PC-9 (cell line): ENCODE results near the gene TMEM168. TPM values are rescaled to one million over a fixed set of nuclear protein-coding genes. Genes with fewer than 3 reads are reported as not detected.
A peak's percentile ranks its signal among the peaks of the same experiment; 100 is the strongest.

Experiments
- BruUV-seq: library from RNA; stranded (reverse); fragments of 400-500 nt; replicated peaks from 2 replicates; lab custom pipeline; 2021; lab: Mats Ljungman, UMichigan
- CTCF ChIA-PET: fragments of 300-600 bp; sonication (Branson Sonifier 250); formaldehyde crosslinking; loops from one replicate; lab custom pipeline; 2022; ENCODE audit warnings: antibody characterized with exemption; lab: Charles Lee
- POLR2A ChIA-PET: fragments of 300-600 bp; sonication (Branson Sonifier 250); formaldehyde crosslinking; loops from one replicate; lab custom pipeline; 2022; ENCODE audit warnings: antibody characterized with exemption; ENCODE audit not compliant: unreplicated experiment; lab: Charles Lee
- DNase-seq, 2 experiments: peaks; one replicate each; pipeline versions ENCODE4 v3.0.0 to v3.0.0-alpha.2; 2015 to 2022; ENCODE audit warnings: mixed read lengths in 1 of 2
- H2AFZ ChIP-seq: fragments of 200-600 bp; sonication (generic); 2 replicates; pipeline ENCODE4 v1.8.1; 2017; ENCODE audit warnings: antibody characterized with exemption
- H3F3A ChIP-seq: fragments of 200-600 bp; sonication (generic); 2 replicates; pipeline ENCODE4 v1.8.1; 2017; ENCODE audit warnings: antibody characterized with exemption, mild to moderate bottlenecking, low read depth; ENCODE audit not compliant: insufficient read depth
- H3K27ac ChIP-seq: fragments of 200-600 bp; sonication (generic); 2 replicates; pipeline ENCODE4 v1.6.1; 2016; ENCODE audit warnings: mixed run types
- H3K27me3 ChIP-seq: fragments of 200-600 bp; sonication (generic); 2 replicates; pipeline ENCODE4 v1.6.1; 2016; ENCODE audit warnings: low read depth, mixed run types; ENCODE audit not compliant: insufficient read depth
- H3K36me3 ChIP-seq: fragments of 200-600 bp; sonication (generic); 2 replicates; pipeline ENCODE4 v1.6.1; 2016; ENCODE audit warnings: low read depth, mixed run types
- H3K4me1 ChIP-seq: fragments of 200-600 bp; sonication (generic); replicated peaks from 2 replicates; pipeline ENCODE4 v1.6.1; 2016; ENCODE audit warnings: mixed run types; ENCODE audit not compliant: insufficient read depth
- H3K4me2 ChIP-seq: fragments of 200-600 bp; sonication (generic); 2 replicates; pipeline ENCODE4 v1.6.1; 2017; ENCODE audit warnings: mixed run types
- H3K4me3 ChIP-seq: fragments of 200-600 bp; sonication (generic); 2 replicates; pipeline ENCODE4 v1.6.1; 2016; ENCODE audit warnings: mixed run types
- H3K79me2 ChIP-seq: fragments of 200-600 bp; sonication (generic); 2 replicates; pipeline ENCODE4 v1.6.1; 2017; ENCODE audit warnings: low read depth, mixed run types
- H3K9me2 ChIP-seq: fragments of 200-600 bp; sonication (generic); 2 replicates; pipeline ENCODE4 v1.8.1; 2017; ENCODE audit warnings: mild to moderate bottlenecking; ENCODE audit not compliant: insufficient read depth
- H3K9me3 ChIP-seq: fragments of 200-600 bp; sonication (generic); 2 replicates; pipeline ENCODE4 v1.8.1; 2016; ENCODE audit warnings: low read depth; ENCODE audit not compliant: insufficient read depth
- H4K20me1 ChIP-seq: fragments of 200-600 bp; sonication (generic); 2 replicates; pipeline ENCODE4 v1.8.1; 2017; ENCODE audit not compliant: insufficient read depth
- EZH2 ChIP-seq: fragments of 200-600 bp; sonication (generic); IDR thresholded peaks from 2 replicates; pipeline ENCODE4 v1.8.0; 2017; ENCODE audit warnings: antibody characterized with exemption, low read depth
- intact Hi-C: fragments of 100-400 bp; cut with micrococcal nuclease; formaldehyde crosslinking; loops from one replicate; pipeline ENCODE4 v1.10.0; 2022; ENCODE audit not compliant: unreplicated experiment
- total RNA-seq: library from RNA; stranded (reverse); gene quantifications from 2 replicates; pipeline ENCODE4 v1.2.3, GENCODE V29; 2021
- TF ChIP-seq, protein P1 (sequence below): fragments of 200-600 bp; sonication (generic); conservative IDR thresholded peaks from 2 replicates; pipeline ENCODE4 v1.6.1; 2017; ENCODE audit warnings: mixed run types, antibody characterized with exemption, mild to moderate bottlenecking, moderate library complexity

The TMEM168 gene
- total RNA-seq, 1 experiment from 2014 or later = 17.2 TPM

DNA sequence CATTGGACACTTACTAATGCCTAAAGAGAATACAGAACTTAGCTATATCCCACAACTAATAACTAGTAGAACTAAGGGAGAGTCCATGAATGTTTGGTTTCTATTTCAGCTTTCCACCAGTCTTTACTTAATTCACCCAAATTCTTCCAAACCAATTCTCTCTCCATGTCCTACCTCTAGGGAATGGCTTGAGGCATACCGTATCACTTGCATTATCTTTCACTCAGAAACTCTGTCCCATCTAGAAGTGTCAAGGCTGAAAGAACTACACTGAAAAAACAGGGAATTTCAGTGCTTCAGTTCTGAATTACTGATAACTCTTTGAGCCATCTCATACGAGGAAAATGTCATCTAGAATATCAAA lies 758 bp downstream of the TMEM168 start:
- no peak for DNase-seq
- H3K27ac ChIP-seq = peak overlapping the region; percentile 26
- H3K9me3 ChIP-seq = no peaks in the 10 kb centered on the region
- peak overlapping the region; percentile 70 for H3K4me3 ChIP-seq
- TF ChIP-seq EZH2 = no peak
- TF ChIP-seq, protein P1, sequence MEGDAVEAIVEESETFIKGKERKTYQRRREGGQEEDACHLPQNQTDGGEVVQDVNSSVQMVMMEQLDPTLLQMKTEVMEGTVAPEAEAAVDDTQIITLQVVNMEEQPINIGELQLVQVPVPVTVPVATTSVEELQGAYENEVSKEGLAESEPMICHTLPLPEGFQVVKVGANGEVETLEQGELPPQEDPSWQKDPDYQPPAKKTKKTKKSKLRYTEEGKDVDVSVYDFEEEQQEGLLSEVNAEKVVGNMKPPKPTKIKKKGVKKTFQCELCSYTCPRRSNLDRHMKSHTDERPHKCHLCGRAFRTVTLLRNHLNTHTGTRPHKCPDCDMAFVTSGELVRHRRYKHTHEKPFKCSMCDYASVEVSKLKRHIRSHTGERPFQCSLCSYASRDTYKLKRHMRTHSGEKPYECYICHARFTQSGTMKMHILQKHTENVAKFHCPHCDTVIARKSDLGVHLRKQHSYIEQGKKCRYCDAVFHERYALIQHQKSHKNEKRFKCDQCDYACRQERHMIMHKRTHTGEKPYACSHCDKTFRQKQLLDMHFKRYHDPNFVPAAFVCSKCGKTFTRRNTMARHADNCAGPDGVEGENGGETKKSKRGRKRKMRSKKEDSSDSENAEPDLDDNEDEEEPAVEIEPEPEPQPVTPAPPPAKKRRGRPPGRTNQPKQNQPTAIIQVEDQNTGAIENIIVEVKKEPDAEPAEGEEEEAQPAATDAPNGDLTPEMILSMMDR = no peak
- POLR2A ChIA-PET = interaction anchor here (0.5 kb wide), 1 partner anchor 184 kb away, joined by 3 read pairs; no protein-coding TSS in a partner anchor
- CTCF ChIA-PET = no interaction called here
- peak overlapping the region; percentile 92 for H2AFZ ChIP-seq
- no peaks in the 10 kb centered on the region for H3K36me3 ChIP-seq
- H3K4me2 ChIP-seq = peak overlapping the region; percentile 87
- no peaks in the 10 kb centered on the region for H4K20me1 ChIP-seq
- BruUV-seq = no TSS peak
- H3K4me1 ChIP-seq = peaks cover 11% of the 10 kb centered on the region
- intact Hi-C loops = no loop called here
- peaks cover 13% of the 10 kb centered on the region for H3K79me2 ChIP-seq
- no peaks in the 10 kb centered on the region for H3K9me2 ChIP-seq
- no peaks in the 10 kb centered on the region for H3K27me3 ChIP-seq
- H3F3A ChIP-seq = peaks cover 4% of the 10 kb centered on the region; the same call in 1 of the 2 replicates

DNA sequence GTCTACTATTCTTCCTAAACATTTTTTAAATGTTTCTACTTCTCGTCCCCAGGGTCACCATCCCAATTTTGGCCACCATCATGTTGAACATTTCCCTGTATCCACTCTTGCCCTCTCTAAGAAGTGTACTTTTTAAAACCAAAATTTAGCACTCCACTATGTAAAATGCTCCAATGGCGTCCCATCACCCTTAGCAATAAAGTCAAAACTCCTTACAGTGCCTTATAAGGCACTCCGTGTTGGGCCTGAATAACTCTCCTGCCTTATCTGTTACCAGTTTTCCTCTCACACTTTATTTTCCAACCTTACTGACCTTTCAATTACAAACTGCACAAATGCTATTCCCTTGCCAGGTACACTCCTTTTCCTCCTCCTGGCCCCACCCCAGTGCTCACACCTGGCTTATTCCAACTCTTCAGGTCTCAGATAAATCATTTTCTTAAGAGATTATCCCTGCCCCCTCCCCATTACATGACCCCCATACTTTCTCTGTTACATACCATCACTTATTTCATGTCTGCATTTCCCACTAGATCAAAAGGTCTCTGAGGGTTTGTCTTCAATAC lies 1.3 kb downstream of the TMEM168 start:
- no peak for TF ChIP-seq EZH2
- TF ChIP-seq, protein P1 = no peak
- Histone ChIP-seq H3K27me3 (no peaks in the 10 kb centered on the region), H3K9me2 (peaks cover 3% of the 10 kb centered on the region; the same call in 1 of the 2 replicates), H3K36me3 (no peaks in the 10 kb centered on the region), H3K4me2 (peak overlapping the region; percentile 87), H3F3A (peaks cover 4% of the 10 kb centered on the region; the same call in 1 of the 2 replicates), H2AFZ (peak overlapping the region; percentile 92), H3K27ac (no peak overlapping the region), H3K4me3 (peak overlapping the region; percentile 70), H3K9me3 (no peaks in the 10 kb centered on the region), H3K4me1 (peaks cover 11% of the 10 kb centered on the region), H4K20me1 (no peaks in the 10 kb centered on the region), H3K79me2 (peaks cover 13% of the 10 kb centered on the region)
- BruUV-seq = no TSS peak
- ChIA-PET CTCF (no interaction called here), POLR2A (interaction anchor here (0.5 kb wide), 1 partner anchor 184 kb away, joined by 3 read pairs; no protein-coding TSS in a partner anchor)
- no peak for DNase-seq
- intact Hi-C loops = no loop called here

DNA sequence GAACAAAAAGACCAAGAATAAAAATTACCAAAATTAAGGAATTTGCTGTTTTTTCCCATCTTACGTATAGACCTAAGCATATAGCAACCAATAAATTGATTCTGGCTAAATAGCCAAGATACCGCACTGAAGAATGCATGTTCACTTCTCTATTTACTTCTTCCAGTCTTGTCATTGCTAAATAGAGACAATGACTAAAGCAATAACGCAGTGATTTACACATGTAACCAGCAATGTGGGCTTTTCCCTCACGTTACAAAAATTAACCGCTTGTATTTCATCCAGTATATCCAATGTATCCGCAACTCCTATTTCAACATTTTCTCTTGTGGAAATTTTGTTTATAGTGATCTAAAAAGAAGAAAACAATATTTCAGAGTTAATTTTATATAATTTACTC lies 5.6 kb downstream of the TMEM168 start:
- TF ChIP-seq EZH2 = no peak
- TF ChIP-seq, protein P1 = no peak
- peaks cover 13% of the 10 kb centered on the region for H3K79me2 ChIP-seq

More for the DNA sequence above, 5.6 kb downstream of the TMEM168 start:
- Histone ChIP-seq H2AFZ (no peak overlapping the region), H3K9me2 (peaks cover 5% of the 10 kb centered on the region; the same call in 1 of the 2 replicates), H3K27ac (no peak overlapping the region), H4K20me1 (no peaks in the 10 kb centered on the region), H3K4me3 (no peak overlapping the region), H3K4me2 (no peak overlapping the region), H3K27me3 (no peaks in the 10 kb centered on the region), H3K9me3 (no peaks in the 10 kb centered on the region), H3K4me1 (peaks cover 11% of the 10 kb centered on the region), H3K36me3 (no peaks in the 10 kb centered on the region), H3F3A (no peaks in the 10 kb centered on the region)
- intact Hi-C loops = no loop called here
- ChIA-PET POLR2A (no interaction called here), CTCF (no interaction called here)
- BruUV-seq = no TSS peak
- DNase-seq = no peak
